Measurements from ENCODE around the gene ZYX.

DNA sequence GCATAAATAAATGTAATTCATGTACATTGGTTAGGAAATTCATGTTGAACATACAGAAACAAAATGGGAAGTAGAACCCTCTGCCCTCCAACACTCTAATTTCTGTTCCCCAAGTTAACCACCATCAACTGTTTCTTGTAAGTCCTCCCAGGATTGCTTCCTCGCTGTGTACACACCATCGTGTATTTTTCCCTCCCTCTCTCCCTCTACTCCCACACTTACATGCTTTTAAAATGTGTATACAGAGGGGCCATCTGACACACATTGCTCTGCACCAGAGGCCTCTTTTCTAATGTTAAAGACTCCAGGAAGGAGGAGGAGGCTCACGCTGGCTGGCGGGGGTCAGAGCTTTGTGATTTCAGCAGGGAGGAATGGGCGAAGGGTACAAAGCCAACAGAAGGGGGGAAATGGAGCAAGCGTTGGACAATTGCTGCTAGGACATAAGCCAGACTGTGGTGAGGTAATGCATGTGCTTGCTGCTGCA, 29.4 kb downstream of the ZYX start:
- TF ChIP-seq, protein P1, sequence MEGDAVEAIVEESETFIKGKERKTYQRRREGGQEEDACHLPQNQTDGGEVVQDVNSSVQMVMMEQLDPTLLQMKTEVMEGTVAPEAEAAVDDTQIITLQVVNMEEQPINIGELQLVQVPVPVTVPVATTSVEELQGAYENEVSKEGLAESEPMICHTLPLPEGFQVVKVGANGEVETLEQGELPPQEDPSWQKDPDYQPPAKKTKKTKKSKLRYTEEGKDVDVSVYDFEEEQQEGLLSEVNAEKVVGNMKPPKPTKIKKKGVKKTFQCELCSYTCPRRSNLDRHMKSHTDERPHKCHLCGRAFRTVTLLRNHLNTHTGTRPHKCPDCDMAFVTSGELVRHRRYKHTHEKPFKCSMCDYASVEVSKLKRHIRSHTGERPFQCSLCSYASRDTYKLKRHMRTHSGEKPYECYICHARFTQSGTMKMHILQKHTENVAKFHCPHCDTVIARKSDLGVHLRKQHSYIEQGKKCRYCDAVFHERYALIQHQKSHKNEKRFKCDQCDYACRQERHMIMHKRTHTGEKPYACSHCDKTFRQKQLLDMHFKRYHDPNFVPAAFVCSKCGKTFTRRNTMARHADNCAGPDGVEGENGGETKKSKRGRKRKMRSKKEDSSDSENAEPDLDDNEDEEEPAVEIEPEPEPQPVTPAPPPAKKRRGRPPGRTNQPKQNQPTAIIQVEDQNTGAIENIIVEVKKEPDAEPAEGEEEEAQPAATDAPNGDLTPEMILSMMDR (conservative IDR thresholded peaks at IDR 0.05), result no peak
- no peak for TF ChIP-seq ZFX (IDR thresholded peaks at IDR 0.05)

All from C4-2B (cell line).